GM12892 (cell line): ENCODE data around the gene MBD6.

Experiments used
- POLR2A ChIP-seq: IDR thresholded peaks from 2 replicates; pipeline ENCODE4 v1.6.1; 2011; ENCODE audit warnings: low read depth, low read length, control low read depth
- TAF1 ChIP-seq: IDR thresholded peaks from 2 replicates; pipeline ENCODE4 v1.6.1; 2011; ENCODE audit warnings: low read depth, mild to moderate bottlenecking, control low read depth, low read length, borderline replicate concordance

- no peak for TF ChIP-seq POLR2A
- no peak for TF ChIP-seq TAF1
Measured at GRCh38 chr12:57521525-57522010, 1.1 kb upstream of the MBD6 start.
